Stimulated activated naive CD4-positive, alpha-beta T cell treated with Interleukin-2 at 50 U/mL for 16 hours (primary cell): ENCODE measurements around the gene TSHR.
"Not testable (repeated sequence)": the region's sequence is repeated elsewhere in the genome, so short reads cannot be mapped to it uniquely, and the experiment has no call there.

ENCODE experiments used
- DNase-seq: peaks from one replicate; lab custom pipeline; 2025; lab: John Stamatoyannopoulos, UW

TSHR gene

DNA sequence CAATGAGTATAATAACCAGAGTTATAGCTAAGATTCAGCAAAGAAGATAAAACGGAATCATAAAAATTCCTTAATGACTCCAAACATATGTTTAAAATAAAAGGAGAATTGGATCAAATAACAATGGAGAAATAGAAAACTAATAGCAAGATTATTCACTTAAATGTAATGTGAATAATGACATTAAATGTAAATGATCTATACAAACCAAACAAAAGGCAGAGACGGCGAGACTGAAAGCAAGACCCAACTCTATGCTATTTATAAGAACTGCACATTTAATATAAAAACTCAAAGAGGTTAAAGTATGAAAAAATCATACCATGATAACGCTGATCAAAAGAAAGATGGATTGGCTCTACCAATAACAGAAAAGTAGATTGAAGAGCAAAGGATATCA lies 3.9 kb upstream of the TSHR start:
- no peak for DNase-seq

DNA sequence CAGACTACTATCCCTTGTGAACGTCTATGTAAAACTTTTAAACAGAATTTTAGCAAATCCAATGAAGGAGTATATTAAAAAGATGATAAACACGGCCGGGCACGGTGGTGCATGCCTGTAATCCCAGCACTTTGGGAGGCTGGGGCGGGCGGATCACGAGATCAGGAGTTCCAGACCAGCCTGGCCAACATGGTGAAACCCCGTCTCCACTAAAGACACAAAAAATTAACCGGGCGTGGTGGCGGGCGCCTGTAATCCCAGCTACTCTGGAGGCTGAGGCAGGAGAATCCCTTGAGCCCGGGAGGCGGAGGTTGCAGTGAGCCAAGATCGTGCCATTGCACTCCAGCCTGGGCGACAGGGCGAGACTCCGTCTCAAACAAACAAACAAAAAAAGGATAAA lies 2.2 kb upstream of the TSHR start:
- DNase-seq = not testable (repeated sequence)

DNA sequence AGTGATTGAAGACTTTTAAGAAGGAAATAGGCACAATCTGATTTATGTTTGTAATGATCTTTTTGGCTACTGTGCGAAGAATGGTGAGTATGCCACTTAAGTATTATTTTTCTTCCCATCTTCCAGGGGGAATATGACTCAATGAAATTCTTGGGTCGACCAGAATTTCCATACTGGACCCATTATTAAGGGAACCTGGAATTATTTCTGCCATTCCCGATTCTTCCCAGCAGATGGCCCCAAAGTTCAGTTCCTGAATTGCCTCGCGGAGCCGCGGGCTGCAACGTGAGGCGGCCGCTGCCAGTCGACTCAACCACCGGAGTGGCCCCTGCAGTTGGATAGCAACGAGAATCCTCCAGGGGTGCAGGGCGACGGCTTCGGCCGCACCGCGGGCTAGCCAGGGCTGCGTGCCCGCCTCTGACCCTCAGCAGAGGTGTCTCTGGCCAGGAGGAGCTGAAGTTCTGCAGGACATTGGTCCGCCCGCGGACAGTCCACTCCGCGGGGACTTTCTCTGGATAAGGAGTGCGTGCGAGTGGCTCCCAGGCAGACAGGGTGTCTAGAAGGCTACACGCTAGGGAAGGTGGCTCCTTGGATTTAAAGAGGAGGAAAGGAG lies 628 bp upstream of the TSHR start:
- DNase-seq = peak; percentile 68

DNA sequence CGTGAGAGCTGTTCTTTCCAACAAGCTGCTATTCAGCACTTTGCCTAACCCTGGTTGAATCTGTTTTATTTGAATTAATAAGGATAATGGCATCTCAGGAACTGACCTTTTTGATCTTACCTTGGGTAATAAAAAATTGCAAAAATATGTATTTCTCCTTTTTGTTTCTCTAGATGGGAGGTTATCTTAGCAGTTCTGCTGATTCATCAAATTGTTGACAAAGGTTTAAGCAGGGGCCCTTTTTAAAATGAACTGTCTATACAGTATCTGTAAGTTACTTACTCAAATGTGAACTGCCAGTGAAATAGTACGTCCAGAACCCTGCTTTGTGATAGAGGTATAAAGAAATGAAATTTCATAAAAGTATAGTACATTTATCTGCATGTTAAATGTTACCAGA lies 681 bp downstream of the TSHR start:
- no peak for DNase-seq

DNA sequence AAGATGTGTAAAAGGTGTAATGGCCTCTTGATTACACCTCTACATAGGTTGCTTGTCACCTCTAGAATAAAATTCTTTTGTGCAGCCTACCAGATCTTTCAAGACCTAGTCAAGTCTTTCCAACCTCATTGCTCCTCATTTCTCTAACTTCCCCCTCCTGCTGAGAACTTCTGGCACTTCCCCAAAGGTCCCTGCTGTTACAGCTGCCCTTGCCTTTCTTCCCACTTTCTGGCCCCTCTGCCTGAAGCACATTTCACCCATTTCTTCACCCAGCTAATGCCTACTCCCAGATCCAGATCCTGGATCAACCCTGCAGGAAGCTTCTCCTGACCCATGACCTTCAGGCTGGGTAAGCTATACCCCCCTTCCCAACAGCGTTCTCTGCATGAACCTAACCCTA lies 1.5 kb downstream of the TSHR start:
- no peak for DNase-seq

DNA sequence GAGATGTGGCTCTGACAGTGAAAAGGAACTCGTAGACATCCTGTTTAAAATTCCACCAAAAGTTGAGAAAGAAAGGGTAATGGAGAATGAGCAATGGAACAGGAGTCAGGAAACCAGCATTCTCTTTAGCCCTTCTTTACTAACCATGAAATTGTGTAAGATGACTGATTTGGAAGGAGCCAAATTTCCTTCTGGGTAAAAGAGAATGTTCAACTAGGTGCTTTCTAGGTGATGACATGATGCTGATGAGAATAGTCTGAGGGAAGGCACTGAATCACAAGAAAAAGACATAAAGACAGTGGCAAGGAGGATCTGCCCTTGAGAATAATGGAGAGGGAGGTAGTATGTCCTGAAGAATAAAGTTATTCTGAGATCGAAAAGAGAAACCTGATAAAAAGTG lies 2.2 kb downstream of the TSHR start:
- DNase-seq = no peak

DNA sequence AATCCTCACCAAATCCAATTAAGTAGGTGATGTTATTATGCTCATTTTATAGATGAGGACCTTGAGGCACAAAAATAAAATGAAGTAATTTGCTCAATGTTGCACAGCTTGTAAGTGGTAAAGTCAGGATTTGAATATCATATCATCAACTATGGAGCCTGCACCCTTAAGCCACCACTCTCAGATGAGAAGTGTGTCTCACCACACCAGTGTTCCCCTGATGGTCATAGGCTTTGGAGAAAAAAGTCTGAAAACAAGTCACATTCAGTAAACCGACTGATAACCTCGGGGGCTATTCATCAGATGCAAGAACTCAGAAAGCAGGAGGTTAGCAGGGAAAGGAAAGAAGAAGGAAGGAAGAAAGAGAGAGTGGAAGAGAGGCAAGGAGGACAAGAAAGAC lies 2.8 kb downstream of the TSHR start:
- DNase-seq = no peak

DNA sequence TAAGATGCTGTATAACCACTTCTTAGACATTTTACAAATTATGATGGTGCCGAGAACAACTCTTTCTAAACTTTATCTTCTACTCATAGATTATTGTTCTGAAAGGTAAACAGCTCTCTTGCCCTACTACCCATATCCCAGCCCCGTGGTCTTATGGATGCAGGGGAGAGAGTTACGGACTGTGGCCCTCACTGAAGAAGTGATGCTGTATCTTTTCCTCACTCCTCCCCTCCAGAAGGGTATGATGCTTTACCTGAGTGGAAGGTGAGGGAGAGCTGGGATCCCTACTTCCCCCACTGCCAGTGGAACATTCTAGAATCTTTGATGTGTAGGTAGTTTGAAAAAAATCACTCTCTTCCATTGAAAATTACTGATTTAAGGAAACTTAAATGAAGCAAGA lies 3.5 kb downstream of the TSHR start:
- DNase-seq = no peak

DNA sequence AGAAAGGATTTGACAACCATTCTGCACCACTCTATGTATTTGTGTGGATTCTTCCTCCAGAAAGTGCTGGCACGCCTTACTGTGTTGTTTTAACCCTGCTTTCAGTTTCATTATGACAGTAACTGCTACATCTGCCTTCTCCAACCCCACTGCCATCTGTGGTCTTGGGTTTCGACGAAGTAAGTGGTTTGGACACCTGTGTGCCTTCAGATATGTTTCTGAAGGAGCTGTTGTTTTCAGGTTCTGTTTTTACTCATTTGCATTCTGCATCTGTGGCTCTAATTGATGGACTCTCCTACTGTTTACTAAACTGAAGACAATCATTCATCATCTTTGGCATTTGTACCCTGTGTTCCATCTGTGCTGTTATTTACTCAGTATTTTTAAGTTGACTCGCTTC lies 4.1 kb downstream of the TSHR start:
- peak; percentile 52 for DNase-seq

DNA sequence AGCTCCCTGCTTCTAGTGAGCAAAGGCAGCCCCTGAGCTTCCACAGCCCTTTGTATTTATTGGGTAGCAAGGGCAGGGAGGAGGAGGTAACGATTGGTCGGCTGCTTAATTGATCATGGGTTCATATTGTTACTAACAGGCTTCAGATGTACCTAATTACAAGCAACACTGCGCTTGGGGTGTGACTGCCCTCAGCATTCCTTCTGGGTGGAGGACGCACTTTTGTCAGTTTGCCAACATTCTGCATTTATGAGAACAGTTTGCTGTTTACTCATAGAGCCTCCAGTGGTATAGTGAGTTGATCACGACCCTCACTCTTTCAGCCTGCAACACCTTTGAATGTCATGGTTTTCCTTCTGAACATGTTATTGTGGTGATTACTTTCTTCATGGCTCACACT lies 9.6 kb downstream of the TSHR start:
- no peak for DNase-seq

DNA sequence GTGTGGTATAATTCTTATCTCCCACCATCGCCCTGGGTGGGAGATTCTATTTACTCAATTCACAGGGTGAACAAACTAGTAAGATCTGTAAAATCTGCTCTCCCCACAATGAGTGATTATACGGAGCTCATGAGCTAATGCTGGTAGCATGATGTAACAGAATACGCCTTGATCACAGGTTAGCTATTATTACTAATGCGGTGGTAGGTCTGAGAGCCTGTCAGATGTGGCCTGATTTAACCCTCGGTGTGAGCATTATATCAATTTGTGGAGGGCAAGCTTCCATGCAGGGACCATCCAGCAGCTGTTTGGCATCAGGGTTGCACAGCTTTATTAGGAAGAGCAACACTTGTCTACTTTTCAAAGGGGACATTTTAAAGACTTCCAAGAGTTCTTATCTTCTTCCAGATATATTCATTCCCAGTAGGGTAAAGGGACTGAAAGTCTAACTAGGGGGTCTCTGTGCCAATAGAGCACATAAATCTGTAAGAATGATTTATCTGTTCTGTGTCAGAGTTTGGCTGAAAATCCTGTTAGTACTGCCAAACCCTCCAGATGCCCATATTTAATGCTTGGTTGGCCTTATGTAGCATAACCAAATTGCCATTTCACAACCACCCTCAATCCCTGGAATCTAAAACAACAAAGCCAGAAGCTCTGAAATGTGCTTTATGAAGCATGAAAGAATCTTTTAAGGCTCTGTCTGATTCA lies 18.7 kb downstream of the TSHR start:
- no peak for DNase-seq

DNA sequence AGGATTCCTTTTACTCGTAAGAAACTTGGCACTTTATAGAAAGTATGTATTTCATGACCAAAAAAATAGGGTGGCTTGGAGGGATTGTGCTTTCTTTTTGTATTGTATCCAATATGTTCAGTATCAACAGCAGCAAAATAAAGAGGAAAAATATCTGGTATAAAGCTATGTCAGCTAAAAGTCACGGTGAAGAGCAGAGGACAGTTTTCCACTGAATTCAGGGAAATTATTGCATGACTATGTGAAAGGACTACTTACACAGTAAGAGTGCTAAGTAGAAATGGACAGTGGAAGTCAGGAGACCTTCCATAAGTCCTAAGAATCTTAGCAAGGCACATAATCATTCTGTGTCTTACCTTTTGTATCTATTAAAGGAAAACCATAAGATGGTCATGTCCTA lies 19.3 kb downstream of the TSHR start:
- no peak for DNase-seq

DNA sequence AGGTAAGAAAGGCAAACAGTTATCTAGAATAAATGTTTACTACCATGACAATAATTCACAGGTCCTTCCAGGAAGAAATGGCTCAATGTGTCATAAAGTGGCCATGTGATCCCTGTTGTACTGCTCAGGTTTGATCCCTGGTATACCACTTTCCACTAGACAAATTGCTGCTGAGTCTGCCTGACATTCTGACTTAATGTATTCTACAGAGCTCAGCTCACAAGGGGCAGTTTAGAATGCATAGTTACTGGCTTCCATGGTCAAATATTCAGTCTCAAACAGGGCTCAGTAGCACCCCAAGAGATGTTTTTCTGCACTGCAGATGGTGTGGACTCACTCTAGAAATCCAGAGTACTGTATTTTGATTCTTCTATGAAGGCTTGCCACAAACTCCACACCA lies 21.8 kb downstream of the TSHR start:
- DNase-seq = no peak

DNA sequence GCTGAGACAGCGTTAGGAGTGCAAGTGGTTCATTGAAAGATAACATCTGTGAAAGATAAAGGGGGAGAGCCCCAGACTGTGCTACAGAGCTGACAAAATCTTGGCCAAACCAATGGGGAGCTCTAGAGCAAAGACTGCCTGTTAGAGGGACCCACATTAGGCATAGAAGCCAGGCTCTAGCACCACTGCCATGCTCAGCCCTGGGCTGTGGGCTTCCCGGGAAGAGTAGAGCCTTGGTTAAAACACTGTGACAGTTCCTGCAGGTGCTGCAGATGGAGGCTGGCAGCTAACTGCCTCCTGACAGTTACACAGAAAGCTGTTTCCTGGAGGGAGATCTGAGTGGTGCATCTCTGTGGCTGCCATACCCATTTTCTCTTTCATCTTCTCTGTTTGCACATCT lies 23.0 kb downstream of the TSHR start:
- DNase-seq = no peak

DNA sequence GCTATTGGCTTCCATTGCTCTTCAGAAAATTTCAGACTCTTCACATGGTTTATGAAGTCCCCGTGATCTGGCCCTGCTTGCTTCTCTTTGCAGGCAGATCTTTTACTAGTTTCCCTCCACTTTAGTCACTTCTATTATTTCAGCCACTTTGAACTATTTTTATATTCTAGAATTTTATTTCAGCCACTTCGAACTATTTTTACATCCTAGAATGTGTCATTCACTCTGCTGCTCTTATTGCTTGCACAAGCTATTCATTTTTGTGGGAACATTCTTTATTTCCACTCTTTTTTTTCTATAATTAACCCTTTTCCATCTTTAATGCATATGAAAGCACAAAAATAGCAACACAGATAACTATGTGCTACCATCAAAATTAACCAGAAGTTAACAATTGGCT lies 24.5 kb downstream of the TSHR start:
- no peak for DNase-seq

DNA sequence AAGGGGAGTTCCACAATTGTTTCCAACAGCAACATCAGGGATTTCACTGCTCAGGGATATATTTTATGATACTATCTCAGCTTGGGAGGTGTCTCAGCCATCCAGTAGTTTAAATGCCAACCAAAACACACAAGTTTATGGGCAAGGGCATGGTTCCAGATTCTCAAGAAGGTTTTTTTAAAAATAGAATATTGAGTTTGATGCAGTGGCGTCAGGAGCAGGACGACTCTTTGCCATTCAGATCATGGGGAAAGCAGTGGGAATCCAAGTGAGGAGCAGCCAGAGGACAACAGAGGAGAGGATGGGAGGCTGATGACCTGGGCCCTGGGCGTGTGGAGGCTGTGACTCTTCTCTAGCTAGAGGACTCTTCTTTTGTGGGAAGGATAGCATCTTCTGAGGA lies 25.7 kb downstream of the TSHR start:
- DNase-seq = no peak

DNA sequence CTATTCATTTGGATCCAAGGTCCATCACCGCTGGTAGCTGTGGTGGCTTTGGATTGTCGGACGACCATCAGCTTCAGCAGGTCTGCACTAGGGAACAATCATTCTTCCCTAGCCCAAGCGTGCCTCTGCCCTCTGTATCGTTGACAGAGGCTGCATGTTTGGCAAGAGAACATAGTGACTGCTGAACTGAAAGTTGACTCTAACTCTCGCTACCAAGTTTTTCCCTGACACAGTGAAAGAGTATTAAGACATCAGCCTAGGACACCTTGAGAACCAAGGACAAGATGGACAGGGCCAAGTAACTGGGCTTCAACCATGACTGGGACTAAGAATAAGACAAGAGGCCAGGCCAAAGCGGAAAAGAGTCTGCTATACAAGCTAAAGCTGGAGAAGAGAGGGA lies 26.3 kb downstream of the TSHR start:
- DNase-seq = no peak

DNA sequence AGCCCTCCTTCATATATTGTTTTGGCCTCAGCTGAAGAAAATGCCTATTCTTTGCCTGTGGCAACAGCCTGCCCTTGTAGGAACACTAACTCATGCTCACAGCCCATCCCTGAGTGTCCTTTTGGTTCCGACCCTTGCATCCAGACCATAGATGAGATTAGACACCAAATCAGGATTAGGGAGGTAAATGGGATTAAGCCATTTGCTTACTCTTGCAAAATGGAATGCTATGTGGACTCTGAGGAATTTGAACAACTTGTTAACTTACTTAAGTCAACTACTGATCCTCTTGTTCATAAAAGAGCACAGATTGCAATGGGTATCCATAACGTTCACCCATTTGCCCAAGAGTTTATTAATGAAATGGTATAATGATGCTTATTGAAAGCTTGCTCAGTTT lies 27.3 kb downstream of the TSHR start:
- DNase-seq = no peak

DNA sequence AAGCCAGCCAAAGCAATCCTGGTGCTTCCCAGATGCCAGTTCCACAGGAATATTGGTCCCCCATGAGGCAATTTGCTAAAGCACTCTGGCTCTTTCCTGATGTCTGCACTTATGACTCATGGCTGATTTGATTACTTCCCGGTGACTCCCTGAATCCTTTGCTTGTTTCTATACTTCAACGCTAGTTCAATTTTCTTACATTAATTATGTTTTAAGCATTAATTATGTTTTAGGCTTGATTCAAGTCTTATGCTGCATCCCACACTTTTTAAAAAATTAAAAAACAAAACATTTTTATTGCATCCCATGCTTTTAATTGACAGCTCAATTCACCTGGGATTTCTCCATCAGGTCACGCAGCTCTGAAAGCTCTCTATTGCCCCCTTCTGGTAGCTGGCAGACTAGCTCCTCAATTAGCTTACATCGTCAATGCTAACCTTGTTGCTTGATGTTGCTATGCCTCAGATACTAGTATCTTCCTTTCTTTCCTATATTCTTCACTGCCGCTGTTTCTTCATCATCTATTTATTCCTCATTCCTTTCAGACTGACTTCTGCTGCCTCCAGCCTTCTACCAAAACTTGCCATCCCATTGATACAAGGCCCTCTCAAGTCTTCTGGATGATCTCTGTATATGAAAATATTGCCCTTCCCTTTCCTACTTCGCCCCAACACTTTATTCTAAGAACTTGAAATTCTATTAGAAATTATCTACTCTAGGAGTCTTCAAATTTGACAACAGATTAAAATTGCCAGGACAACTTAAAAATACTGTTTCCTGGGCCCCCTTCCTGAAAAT lies 32.0 kb downstream of the TSHR start:
- DNase-seq = peak; percentile 36

DNA sequence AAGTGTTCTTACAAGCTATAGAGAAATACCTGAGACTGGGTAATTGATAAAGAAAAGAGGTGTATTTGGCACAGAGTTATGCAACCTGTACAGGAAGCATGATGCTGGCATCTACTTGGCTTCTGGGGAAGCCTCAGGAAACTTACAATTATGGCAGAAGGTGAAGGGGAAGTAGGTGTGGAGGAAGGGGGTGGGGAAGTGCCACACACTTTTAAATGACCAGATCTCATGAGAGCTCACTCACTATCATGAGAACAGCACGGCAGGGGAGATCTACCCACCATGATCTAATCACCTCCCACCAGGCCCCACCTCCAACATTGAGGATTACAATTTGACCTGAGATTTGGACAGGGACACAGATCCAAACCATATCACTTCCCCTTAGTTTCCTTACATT lies 32.8 kb downstream of the TSHR start:
- no peak for DNase-seq

DNA sequence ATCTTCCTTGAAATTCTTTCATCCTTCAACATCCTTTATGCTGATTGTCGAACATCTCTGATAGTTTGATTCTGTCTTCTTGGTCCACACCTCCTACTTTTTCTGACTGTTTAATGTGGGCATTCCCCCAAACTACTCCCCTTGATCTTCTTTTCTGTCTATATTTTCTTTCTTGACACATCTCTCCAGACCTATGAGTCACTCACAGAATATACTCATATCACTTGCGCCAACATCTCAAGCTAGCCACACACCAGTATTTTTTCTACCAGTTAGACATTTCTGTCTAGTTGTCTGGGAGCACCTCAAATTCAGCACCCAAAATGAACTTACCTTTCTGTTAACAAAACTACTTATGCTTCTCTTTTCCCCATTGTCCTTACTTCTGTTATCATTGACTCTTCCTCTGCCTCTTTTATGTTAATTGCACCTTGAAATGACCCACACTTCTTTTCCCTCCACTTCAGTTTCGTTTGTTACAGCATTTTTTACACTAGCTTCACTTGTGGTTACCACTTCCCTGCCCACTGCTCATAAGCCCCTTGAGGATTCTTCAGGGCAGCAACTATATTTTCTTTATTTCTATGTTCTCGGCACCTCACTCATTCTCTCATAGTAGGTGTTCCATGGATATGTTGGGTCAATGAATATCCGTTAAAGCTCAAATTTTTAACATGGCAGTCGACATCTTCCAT lies 33.5 kb downstream of the TSHR start:
- DNase-seq = no peak

DNA sequence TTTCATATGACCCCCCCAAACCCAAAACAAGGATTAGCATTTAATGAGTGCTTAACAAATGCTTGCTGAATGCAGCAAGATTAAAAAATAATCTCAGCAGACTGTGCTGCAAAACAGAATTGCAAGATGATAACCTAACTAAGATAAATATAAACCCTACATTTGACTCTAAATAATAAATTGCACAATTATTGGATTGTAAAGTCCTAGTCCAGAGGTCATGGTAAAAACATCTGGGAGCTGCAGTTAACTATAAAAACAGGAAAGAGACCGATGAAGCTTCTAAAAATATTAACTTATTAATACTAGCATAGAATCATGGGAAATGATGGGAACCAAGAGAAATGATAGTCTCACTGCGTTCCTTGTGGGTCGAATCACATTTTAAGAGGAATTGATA lies 37.2 kb downstream of the TSHR start:
- DNase-seq = no peak
